NCI-H345 treated with DMSO at 0.1 percent for 48 hours (cell line): ENCODE results near the gene R3HDML.

Experiments
- DNase-seq: peaks from one replicate; lab custom pipeline; 2025; ENCODE audit not compliant: unreplicated experiment; lab: John Stamatoyannopoulos, UW

Gene R3HDML

DNA sequence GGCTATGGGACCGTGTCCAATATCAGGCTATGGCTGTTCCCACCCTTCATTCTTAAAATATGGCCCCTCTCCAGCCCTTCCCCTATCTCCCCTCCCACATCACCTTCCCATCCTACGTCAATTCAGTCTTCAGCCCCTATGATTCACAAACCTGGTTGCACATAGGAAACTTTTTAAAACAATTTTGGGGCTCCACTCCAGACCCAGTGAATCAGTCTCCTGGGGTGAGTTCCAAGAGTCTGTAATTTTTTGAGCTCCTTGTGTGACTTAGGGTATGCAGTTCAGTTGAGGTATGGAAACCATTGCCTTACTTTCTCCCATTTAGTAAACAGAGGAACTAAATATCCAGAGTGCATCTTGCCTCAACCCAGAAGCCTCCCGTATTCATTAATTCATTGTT, 24.2 kb downstream of the R3HDML start:
- DNase-seq, result no peak

DNA sequence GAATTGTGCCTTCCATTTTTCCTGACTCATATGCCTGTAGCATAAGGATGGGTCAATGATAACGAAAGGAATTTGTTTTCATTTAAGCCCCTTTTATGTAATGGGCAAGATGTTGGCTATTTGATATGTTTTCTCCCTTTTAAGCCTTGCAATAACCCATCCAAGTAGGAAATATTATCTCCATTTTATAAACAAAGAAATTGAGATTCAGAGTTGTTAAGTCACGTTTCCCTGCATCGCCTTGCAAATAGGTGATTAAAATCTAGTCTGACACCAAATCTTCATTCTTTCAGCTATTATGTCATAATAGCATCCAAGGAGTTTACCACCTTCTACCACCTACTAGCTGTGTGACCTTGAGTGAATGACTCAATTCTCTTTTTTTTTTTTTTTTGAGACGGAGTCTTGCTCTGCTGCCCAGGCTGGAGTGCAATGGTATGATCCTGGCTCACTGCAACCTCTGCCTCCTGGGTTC, 25.7 kb downstream of the R3HDML start:
- DNase-seq, result no peak

DNA sequence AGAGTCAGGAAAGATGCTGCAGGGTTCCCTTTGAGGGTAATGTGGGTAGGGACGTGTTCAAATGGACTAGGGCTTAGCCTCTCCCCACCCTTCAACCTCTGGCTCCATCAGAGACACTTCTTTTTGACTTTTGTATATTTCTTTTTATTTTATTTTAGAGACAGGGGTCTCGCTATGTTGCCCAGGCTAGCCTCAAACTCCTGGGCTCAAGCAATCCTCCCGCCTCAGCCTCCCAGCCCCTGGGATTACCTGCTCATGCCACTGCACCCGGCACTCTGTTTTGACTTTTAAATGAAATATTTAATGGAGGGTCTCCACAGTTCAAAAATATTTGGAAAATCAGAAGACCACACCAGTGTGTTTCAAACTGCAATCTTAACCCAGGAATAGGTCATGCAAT, 27.2 kb downstream of the R3HDML start:
- no peak for DNase-seq

DNA sequence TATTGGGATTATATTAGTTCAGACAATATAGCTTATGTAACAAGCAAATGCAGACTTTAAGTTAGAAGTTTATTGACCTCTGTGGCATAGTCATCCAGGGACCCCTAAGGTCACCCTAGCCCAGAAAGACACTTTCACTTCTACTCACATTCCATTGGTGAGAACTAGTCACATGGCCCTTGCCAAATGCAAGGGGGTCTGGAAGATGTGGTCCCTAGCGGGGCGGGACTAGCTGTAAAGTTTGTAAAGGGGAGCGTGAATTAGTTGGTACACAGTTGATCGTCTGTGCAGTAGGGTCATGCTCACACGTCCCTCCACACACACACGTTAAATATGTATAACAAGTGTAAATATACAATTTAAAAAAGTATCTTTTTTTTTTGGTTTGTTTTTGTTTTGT, 27.9 kb downstream of the R3HDML start:
- DNase-seq, result no peak

DNA sequence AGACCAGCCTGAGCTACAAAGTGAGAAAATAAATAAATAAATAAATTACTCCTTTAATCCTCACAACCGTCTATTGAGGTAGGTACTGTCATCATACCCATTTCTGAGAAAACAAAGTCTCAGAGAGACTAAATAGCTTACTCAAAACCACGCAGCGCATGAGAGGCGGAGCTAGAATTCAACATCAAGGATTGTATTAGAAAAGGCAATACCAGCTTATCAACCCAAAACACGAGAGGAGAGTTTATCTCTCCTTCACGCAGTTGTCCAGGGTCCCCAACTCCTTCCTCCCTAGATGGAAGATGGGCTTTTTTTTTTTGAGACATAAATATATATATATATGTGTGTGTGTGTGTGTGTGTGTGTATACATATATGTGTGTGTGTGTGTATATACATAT, 30.9 kb downstream of the R3HDML start:
- DNase-seq, result no peak

DNA sequence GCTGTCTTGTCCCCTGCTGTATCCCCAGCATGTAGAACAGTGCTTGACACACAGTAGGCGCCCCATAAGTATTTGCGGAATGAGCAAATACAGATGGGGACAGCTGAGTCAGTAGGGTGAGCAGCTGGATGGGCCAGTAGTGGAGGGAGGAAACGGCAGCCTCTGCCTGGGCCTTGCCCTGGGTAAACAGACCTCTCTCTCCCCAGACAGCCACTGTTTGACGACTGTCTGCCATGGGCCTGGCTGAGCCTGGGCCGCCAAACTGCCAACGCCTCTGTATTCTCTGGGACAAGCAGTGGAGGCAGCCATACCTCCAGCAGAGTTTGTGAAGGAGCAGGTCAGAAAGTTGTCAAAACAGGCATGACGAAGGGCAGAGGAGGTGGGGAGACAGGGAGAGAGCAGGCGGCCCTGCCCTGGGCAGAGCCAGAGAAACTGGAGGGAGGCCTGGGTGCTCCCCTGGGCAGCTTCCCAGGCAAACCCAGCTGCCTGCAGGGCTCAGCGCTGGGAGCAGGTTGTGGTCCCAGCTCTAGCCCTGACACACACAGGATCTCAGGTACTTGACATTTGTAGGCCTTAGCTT, 33.9 kb downstream of the R3HDML start:
- DNase-seq, result no peak

DNA sequence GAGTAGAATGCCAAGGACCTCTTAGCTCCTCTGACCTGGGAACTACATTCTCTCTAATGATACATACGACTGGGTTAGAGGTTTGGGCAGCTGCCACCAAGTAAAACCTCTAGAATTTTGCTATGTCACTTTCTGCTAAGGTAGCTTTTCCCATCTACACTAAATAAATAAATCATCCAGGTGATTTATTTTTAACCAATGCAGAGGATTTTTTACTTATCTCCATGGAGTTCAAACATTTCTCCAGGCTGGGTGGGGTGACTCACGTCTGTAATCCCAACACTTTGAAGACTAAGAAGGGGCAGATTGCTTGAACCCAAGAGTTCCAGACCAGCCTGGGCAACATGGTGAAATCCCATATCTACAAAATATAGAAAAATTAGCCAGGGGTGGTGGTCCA, 45.8 kb downstream of the R3HDML start:
- DNase-seq, result no peak

DNA sequence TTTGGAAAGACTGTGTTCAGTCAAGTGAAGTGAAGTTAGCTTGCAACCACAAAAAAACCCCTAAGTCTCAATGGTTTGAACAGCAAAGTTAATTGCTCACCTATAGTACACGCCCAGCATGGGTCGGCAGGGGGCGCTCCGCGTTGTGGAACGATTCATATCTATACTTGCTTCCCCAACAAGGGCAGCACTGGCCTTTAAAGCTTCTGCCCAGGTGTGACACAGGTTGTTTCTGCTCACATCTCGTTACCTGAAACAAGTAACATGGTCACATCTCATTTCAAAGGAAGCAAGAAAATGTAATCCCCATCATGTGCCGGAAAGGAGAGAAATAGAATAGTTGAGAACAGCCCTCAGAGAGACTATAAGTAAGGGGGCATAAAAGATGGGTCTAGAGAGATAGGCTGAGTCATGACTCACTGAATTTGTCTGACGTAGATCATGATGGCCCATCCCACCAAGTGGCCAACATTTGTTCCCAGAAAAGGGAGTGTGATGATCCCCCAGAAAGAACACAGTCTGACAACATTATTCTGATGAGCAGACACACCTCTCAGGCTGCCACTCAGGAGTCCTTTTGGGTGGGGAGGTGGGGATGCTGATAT, 47.7 kb downstream of the R3HDML start:
- DNase-seq, result peak; percentile 42

DNA sequence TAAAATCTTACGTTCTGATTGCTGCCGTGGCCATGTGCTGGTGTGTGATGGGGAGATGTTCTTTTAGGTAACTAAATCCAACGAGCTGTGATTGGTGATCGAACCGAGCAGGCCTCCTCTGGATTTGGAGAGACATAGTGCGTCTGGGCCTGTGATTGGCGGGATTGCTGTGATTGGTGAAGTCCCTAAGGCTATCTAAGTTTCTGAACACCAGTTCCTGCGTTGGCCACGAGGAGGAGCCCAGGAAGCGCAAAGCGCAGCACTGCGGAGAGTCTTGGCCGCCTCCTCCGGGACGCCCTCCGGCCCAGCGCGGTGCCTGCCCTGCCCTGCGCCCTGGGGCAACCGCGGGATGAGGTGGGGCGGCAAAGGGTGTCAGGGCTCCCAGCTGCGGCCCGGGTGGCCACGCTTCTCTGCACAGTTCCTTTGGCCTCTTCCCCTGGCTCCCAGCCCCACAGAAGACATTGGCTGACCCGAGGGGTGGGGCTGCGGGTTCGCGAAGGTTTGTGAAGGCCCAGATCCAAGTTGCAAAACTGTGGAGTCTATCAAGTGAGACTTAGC, 51.7 kb downstream of the R3HDML start:
- peak; percentile 21 for DNase-seq

DNA sequence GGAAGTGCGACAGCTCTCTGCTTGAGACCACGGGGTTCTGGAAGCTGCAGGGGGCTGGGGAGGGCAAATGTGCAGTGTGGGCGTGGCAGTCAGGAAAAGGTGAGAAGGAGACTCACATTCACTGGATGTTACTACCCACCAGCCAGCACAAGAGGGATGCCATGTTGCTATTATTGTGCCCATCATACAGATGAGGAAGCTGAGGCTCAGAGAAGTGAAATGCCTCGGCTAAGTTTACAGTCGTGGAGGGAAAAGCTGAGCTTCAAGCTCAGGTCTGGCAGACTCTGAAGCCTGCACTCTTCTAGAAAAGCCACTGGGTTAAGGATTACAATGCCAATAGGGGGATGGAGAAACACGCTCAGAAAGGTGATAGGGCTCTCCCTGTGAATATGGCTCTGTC, 53.0 kb downstream of the R3HDML start:
- no peak for DNase-seq

DNA sequence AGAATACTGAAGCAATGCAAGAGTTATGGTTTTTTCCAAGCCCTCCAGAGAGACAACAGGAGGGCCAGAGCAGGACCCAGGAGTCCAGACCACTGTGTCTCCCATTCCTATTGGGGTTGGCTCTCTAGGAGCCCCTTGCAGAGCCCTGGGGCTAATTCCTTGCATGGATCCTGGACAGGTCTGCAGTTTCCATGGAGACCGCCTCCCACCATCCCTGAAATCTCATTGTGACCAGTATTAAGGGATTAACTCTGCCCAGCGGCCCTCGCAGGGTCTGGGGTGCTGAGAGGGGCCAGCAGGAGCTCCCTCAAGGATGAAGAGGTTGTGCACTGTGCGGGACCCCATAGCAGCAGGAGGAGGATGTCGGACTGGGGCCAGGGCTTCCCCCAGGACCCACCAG, 53.4 kb downstream of the R3HDML start:
- DNase-seq, result no peak

DNA sequence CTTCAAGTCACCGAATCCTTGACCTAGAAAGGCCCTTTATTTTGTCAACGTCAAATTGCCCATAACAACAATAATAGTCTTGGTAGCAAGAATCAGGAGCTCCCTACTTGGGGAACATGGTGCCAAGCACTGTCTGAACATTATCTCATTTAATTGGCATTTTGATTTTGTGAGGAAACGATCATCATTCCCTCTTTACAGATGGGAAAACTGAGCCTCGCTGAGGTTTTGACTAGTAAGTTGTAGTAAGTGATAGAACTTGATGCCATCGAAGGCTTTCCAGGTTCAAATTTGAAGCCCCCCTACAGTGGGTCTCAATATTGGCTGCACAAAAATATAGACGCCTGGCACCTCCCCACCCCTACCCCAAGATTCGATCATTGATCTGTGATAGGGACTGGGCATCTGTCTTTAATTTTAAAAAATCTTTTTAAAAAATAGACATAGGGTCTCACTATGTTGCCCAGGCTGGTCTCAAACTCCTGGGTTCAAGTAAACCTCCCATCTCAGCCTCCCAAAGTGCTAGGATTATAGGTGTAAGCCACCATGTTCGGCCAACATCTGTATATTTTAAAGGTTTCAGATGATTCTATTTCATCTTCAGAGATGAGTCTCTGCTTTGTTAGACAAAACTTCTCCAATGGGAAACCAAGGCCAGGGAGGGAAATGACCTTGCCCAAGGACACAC, 55.4 kb downstream of the R3HDML start:
- no peak for DNase-seq

DNA sequence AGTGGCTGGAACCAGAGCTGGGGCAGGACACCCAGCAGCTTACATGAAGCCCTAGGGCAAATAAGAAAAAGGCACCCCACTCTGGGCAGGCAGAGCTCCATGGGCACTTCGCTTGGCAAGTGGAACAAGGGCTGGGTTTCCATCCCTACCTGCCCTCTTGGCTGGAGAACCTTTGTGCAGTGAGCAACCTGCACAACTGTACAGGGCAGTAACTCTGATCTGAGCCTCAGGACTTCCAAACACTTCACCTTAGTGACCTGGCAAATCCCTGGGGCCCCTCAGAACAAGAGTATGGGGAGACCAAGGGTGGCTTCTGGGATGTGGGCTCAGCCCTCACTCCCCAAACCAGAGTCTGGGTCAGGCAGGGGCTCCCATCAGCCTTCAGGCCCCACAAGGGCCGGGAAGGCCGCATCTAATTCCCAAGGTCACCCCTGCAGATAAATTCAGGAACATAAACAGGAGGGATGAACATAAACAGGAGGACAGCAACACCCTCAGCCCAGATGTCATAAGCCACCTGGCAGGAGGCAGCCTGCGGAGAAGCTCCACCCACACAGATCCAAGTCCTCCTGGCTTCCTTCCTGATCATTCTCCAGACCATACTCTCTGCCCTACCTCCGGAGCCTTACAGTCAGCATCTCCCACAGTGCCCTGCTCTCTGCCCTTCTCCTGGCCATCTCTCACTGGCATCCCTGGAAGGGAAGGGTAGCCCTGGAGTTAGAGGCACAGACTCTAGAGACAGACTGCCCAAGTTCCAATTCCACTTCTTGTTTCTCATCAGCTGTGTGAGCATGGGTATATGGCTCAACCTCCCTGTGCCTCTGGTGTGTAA, 56.1 kb downstream of the R3HDML start:
- DNase-seq, result no peak

DNA sequence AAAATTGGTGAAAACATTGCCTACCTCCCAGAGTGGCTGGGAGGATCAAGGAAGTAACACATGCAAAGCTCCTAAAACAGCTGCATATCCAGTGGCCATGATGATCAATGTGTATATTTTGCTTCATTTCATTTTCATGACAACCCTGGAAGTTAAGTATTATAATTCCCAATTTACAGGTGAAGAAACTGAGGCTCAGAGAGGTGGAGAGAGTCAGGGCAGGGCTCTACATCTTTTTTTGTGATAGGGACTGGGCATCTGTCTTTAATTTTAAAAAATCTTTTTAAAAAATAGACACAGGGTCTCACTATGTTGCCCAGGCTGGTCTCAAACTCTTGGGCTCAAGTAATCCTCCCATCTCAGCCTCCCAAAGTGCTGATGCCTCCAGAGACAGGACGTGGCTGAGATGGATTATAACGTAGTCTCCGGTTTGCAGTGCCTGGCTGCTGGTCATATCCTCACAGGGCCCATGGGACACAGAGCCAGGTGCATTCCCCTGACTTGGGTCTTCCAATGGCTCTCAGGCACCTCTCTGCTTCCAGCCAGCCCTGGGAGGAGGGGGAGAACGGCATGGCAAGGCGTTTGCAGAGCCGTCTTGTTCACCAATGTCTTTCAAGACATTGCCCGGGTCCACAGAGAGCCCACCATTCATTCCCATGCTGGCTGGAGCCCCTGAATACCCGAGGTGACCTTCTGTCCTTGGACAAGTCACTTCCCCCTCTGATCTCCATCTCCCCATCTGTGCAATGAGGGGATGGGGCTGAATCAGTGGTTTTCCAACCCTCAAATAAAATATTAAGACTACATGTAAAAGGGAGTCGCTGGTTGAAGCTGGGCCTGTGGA, 57.0 kb downstream of the R3HDML start:
- no peak for DNase-seq

DNA sequence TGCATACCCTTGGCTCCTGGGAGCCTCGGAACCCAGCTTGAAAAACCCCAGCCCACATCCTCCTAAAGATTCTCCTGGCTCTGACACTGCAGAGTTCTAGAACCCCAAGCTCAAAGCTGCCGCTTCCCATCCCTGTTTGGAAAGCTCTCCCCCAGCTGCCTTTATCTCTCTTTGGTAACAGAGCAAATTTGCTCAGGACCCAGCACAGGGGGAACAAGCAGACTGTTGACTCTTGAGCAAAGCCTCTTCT, 57.5 kb downstream of the R3HDML start:
- DNase-seq, result no peak

DNA sequence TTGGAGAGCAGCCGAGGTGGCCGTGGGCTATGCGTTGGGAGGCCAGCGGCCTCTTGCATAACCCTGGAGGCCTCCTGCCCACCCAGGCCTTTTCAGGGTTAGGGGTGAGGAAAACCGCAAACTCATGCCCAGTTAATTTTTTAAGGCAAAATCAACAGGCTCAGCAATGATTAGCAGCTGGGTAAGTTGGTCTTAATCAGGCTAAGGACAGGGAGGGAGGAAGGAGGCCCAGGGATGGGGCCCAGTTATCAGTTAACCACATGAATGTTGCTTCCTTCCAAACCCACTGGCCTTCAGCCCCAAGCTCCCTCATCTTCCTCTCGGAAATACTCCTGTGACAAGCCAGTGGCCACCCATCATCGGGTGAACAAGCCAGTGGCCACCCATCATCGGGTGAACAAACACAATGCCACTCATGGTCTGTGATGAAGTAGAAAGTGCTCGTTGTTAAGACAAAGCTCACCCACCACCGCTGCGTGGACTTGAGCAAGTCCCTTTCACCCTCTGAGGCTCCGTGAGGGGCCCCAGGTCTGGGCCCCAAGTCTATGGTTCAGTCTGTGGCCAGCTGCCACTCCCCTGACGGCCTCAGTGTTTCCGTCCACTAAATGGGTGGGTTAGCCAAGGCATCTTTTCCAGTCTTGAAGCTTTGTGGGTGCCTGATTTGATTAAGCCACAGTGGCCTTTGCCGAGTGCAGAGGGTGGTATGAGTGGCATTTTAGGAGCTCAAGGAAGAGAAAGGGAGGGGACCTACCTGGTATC, 58.0 kb downstream of the R3HDML start:
- DNase-seq, result no peak

DNA sequence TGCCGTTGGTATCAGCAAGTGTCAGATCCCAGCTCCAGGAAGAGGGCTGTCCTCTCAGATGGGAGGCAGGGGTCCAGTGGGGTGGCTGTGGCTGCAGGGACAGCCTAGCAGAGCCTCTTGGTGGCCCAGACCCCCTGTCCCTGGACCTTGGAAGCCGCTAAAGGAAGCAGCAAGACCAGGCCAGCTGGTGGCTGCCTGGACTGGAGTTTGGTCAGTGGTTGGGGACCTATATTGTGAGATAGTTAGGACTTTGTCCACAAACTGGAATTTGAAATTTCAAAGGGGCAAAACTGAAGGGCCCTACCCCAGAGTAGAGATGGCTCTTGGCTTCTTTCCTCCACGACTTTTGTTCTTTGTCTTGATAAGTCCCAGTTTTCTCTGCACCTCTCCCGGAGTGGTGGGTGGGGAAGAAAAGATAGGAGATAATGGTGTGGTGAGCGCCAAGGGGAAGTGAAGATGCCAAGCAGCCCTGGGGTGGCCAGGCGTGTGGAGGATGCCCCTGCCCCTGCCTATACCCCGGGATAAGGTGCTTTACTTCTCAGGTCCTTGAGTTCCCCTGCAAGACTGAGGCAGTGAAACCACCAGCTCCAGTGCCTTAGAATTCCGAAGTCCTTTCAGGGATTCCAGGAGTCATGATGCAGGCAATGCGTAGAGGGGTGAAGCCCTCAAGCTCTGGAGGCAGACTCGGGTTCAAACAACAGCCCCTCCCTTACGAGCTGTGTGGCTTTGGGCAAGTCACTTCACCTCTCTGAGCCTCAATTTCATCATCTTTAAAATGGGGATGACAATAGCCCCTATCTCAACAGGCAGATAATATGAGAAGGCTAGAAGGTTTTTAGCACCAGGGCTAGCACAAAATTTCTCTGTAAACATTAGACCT, 58.9 kb downstream of the R3HDML start:
- no peak for DNase-seq

DNA sequence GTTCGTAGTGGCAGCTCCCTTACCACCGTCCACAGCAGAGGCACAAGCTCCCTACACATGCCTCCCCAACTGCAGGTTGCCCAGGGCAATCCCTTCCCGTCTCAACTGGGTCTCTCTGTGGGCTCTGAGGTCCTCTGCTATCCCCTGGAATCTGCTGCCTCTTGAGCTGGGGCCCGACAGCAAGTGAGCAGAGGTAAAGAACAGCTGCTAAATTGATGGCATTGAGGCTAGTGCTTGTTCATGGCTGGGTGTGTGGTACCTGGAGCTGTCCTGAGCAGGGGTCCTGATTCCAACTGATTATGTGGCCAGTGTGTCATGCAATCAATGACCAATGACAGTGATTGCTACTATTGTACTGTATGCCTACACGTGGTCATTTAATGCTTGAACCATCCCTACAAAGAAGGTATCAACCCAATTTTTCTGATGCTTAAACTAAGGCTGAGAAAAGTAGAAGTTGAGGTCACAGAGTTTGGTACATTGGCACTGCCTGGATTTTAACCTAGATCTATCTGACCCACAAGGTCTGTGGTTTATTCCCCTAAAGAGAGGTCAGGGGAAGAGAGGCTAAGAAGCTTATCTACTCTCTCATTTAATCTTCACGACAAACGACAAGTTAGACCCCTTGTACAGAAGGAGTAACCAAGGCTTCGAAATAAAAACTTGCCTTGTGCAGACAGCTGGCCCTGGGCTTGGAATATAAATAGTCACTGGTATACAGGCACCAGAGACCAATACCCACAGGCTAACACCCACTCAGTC, 59.7 kb downstream of the R3HDML start:
- no peak for DNase-seq
